GM18907 (cell line): ENCODE measurements around the gene TFB1M.
"Not testable (repeated sequence)": the region's sequence is repeated elsewhere in the genome, so short reads cannot be mapped to it uniquely, and the experiment has no call there.

Experiments
- ATAC-seq: cut with Tn5 transposase; IDR thresholded peaks from one replicate; pipeline ENCODE4 v1.9.1; 2021; ENCODE audit warnings: mild to moderate bottlenecking, moderate library complexity; ENCODE audit not compliant: unreplicated experiment

Gene TFB1M

GRCh38 chr6:155314092-155314772 is at the start of gene TFB1M:
Gene TFB1M, minus strand, starts transcription at chr6:155314484. Its CDS starts 56 bp downstream, at chr6:155314428.
- ATAC-seq = peak; percentile 98

- ATAC-seq = not testable (repeated sequence)
Measured at GRCh38 chr6:155364021-155364420, 49.7 kb upstream of the TFB1M start.

GRCh38 chr6:155362968-155363632 is 48.8 kb upstream of the TFB1M start:
- not testable (repeated sequence) for ATAC-seq

GRCh38 chr6:155354167-155354566 is 39.9 kb upstream of the TFB1M start:
- ATAC-seq = no peak

- ATAC-seq = no peak
Measured at GRCh38 chr6:155352811-155353210, 38.5 kb upstream of the TFB1M start.

- no peak for ATAC-seq
Measured at GRCh38 chr6:155352130-155352420, 37.8 kb upstream of the TFB1M start.

GRCh38 chr6:155351273-155352129 is 37.2 kb upstream of the TFB1M start:
- ATAC-seq = peak; percentile 96

GRCh38 chr6:155349956-155350355 is 35.7 kb upstream of the TFB1M start:
- no peak for ATAC-seq

- no peak for ATAC-seq
Measured at GRCh38 chr6:155349129-155349528, 34.8 kb upstream of the TFB1M start.

GRCh38 chr6:155347800-155348199 is 33.5 kb upstream of the TFB1M start:
- no peak for ATAC-seq

GRCh38 chr6:155346957-155347356 is 32.7 kb upstream of the TFB1M start:
- ATAC-seq = no peak

GRCh38 chr6:155344341-155345006 is 30.2 kb upstream of the TFB1M start:
- ATAC-seq = no peak

- ATAC-seq = peak; percentile 75
Measured at GRCh38 chr6:155341130-155341828, 27.0 kb upstream of the TFB1M start.

- ATAC-seq = peak; percentile 39
Measured at GRCh38 chr6:155340464-155341129, 26.3 kb upstream of the TFB1M start.

- ATAC-seq = not testable (repeated sequence)
Measured at GRCh38 chr6:155339929-155340328, 25.6 kb upstream of the TFB1M start.

GRCh38 chr6:155338237-155338636 is 24.0 kb upstream of the TFB1M start:
- ATAC-seq = not testable (repeated sequence)

- ATAC-seq = no peak
Measured at GRCh38 chr6:155335265-155335664, 21.0 kb upstream of the TFB1M start.

GRCh38 chr6:155334073-155334472 is 19.8 kb upstream of the TFB1M start:
- not testable (repeated sequence) for ATAC-seq

GRCh38 chr6:155333414-155333813 is 19.1 kb upstream of the TFB1M start:
- peak; percentile 75 for ATAC-seq

- no peak for ATAC-seq
Measured at GRCh38 chr6:155330922-155331321, 16.6 kb upstream of the TFB1M start.
